ENCODE results near the gene HNRNPCL4.
"Not testable (repeated sequence)": the region's sequence is repeated elsewhere in the genome, so short reads cannot be mapped to it uniquely, and the experiment has no call there.

Gene HNRNPCL4

DNA sequence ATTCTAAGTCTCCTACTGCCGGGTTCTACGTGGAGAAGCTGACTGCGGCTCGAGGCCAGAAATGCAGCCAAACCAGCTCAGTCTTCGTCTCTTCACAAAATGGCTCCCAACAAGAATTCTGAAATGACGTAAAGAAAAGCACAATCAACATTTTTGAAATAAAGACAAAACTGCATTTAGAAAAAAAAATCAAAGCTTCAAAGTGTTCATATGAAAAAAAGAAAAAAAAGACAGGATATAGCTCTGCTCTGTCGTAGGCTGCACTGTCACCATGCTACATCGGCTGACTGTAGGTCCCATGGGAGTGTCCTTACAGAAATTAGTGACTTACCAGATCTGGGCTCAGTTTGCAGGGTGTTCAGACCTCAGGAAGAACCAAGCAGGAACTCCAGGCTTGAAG lies at the start of gene HNRNPCL4:
Gene HNRNPCL4, minus strand, starts transcription at position 101 of the 400 bp plus-strand sequence. CDS start 164 bp downstream, outside the sequence.
- DNase-seq (ENCODE audit: low read depth) = not testable (repeated sequence)

DNA sequence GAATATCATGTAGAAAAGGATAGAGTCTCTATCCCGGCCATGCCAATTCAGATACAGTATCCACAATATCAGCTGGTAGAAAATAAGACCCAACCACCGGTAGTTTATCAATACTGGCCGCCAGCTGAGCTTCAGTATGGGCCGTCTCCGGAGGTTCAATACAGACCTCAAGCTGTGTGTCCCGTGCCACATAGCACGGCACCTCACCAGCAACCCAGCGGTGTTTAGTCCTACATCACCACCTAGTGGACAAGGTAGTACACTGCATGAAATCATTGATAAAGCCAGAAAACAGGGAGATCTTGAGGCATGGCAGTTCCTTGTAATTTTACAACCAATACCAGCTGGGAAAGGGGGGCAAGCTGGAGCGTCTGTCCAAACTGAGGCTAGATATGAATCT lies 43.3 kb upstream of the HNRNPCL4 start:
- not testable (repeated sequence) for DNase-seq (ENCODE audit: low read depth)

DNA sequence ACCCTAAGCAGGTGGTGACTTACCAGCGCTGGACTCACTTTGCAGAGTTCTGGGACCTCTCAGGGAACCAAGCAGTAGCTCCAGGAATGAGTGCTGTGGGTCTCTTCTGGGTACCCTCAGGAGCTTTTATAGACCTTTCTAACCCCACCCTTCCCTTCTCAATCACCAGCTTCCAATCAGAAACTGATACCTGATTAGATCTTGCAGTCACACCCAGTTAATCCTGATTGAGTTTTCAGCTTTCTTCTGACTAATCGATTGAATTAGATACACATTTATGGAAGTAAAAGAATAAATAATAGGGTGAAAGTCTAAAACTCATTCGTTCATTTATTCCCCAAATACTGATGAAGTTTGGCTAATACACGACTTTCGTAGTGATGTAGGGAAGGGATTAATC lies 35.9 kb upstream of the HNRNPCL4 start, which contains the start of gene PRAMEF13:
Gene PRAMEF13, minus strand, starts transcription at position 101 of the 400 bp plus-strand sequence. CDS start 1,820 bp downstream, outside the sequence.
- DNase-seq (ENCODE audit: low read depth) = not testable (repeated sequence)

DNA sequence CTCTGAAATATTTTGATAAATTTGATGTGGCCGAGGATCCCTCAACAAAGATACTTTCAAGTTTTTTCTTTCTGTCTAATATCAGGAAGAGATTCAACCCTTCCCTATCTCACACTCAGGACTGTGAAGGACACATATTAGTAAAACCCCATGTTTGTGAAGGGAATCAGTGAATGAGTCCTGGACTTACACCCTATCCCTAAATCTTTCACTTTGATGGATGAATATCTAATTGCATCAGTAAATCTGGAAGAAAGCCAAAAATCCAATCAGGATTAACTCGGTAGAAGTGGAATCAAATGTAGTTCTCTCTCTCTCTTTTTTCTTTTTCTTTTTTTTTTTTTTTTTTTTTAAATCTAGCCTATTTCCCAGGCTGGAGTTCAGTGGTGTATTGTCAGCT lies 6.1 kb upstream of the HNRNPCL4 start, which contains the start of gene PRAMEF9:
Gene PRAMEF9, plus strand, starts transcription at position 301 of the 400 bp plus-strand sequence. CDS start 3,433 bp downstream, outside the sequence.
- not testable (repeated sequence) for DNase-seq (ENCODE audit: low read depth)

DNA sequence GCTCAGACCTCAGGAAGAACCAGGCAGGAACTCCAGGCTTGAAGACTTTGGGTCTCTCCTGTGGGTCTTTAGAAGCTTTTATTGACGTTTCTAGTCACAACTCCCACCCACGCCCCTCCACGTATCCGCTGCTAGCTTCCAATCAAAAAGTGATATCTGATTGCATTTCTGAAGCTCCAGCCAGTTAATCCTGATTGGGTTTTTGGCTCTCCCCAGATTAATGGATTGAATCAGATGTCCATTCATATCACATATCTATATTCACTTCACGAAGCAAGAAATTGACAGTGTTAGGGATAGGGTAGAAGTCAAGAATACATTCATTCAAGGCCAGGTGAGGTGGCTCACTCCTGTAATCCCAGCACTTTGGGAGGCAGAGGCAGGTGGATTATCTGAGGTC lies 9.5 kb downstream of the HNRNPCL4 start, which contains the start of gene PRAMEF26:
Gene PRAMEF26, minus strand, starts transcription at position 101 of the 400 bp plus-strand sequence. CDS start 2,914 bp downstream, outside the sequence.
- not testable (repeated sequence) for DNase-seq (ENCODE audit: low read depth)

DNA sequence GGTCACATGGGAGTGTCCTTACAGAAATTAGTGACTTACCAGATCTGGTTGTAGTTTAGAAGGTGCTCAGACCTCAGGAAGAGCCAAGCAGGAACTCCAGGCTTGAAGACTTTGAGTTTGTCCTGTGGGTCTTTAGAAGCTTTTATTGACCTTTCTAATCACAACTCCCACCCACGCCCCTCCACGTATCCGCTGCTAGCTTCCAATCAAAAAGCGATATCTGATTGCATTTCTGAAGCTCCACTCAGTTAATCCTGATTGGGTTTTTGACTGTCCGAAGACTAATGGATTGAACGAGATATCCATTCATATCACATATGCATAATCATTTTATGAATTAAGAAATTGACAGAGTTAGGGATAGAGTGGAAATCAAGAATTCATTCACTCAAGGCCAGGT lies 48.7 kb downstream of the HNRNPCL4 start, which contains the start of gene HNRNPCL2:
Gene HNRNPCL2, minus strand, starts transcription at position 101 of the 400 bp plus-strand sequence. CDS start 454 bp downstream, outside the sequence.
- DNase-seq (ENCODE audit: low read depth) = not testable (repeated sequence)
